Measurements from ENCODE around the gene BLM. TPM values are rescaled to one million over a fixed set of nuclear protein-coding genes. Genes with fewer than 3 reads are reported as not detected.

Gene BLM
- total RNA-seq, 1 experiment from 2014 or later, result 41.3 TPM

GRCh38 chr15:90857337-90857736 is 140.2 kb downstream of the BLM start:
- TF ChIP-seq CTCF (conservative IDR thresholded peaks at IDR 0.05), result no peak
- no peaks in the 10 kb centered on the region for H3K36me3 Mint-ChIP-seq (ENCODE audit: insufficient read depth in 1 of 3, low read depth in 3 of 3)
- no peaks in the 10 kb centered on the region for H3K23me2 ChIP-seq (ENCODE audit: insufficient read length, low read depth, low read length, poor library complexity, severe bottlenecking)
- H3K79me1 ChIP-seq (ENCODE audit: insufficient read depth, low read depth, low read length, poor library complexity, severe bottlenecking), result no peaks in the 10 kb centered on the region
- no peak overlapping the region for H4K5ac ChIP-seq (ENCODE audit: insufficient read length, low read depth, low read length)
- H3K79me2 ChIP-seq (ENCODE audit: insufficient read depth, low read length), result no peaks in the 10 kb centered on the region
- H3K27ac Mint-ChIP-seq, result no peak overlapping the region; a peak in 1 of 7 replicates
- H3T11ph ChIP-seq (ENCODE audit: low read length), result no peak overlapping the region
- no peak overlapping the region for H3K18ac ChIP-seq (ENCODE audit: insufficient read length, low read depth, low read length)
- DNase-seq, result no peak
- H3K27me3 ChIP-seq (ENCODE audit: insufficient read depth, low read length), result no peaks in the 10 kb centered on the region
- no peak overlapping the region for H4K91ac ChIP-seq (ENCODE audit: insufficient read length, low read depth, low read length)
- no peaks in the 10 kb centered on the region for H3K27me3 Mint-ChIP-seq (ENCODE audit: low read depth)
- H2BK15ac ChIP-seq (ENCODE audit: low read depth, low read length), result no peak overlapping the region
- no peaks in the 10 kb centered on the region; a peak in 1 of 5 replicates for H3K9me3 Mint-ChIP-seq
- H3K4me1 Mint-ChIP-seq, result peaks cover 8 to 9% of the 10 kb centered on the region in 2 experiments
- H2BK5ac ChIP-seq (ENCODE audit: insufficient read length, low read length), result no peak overlapping the region
- peaks cover 2% of the 10 kb centered on the region; the same call in 1 of the 2 replicates for H3K4me1 ChIP-seq (ENCODE audit: insufficient read depth, low read length)
- H2AFZ ChIP-seq (ENCODE audit: low read length), result no peak overlapping the region
- H2AK5ac ChIP-seq (ENCODE audit: insufficient read length, low read length), result no peak overlapping the region
- H2BK20ac ChIP-seq (ENCODE audit: low read depth, low read length, poor library complexity, severe bottlenecking), result no peak overlapping the region
- no peaks in the 10 kb centered on the region for H3K9me3 ChIP-seq (ENCODE audit: control insufficient read depth, low read depth, low read length)
- H3K4me3 Mint-ChIP-seq, result no peak overlapping the region
- H2BK120ac ChIP-seq (ENCODE audit: low read depth, low read length, poor library complexity, severe bottlenecking), result no peak overlapping the region
- no peak overlapping the region for H2BK12ac ChIP-seq (ENCODE audit: insufficient read length, low read depth, low read length)
- no peak overlapping the region for H3K23ac ChIP-seq (ENCODE audit: insufficient read length, low read depth, low read length)
- no peak overlapping the region for H3K4me2 ChIP-seq (ENCODE audit: insufficient read depth, insufficient read length, low read length)
- WGBS (ENCODE audit: extremely low coverage, insufficient read length, low lambda C conversion rate), result no CpG with 5 or more reads among the region's 8 CpGs
- H3K9ac ChIP-seq (ENCODE audit: extremely low read depth, insufficient read length, low read length), result no peak overlapping the region
- no peak overlapping the region for H3K27ac ChIP-seq (ENCODE audit: insufficient read length, low read depth, low read length)
- H3K4ac ChIP-seq (ENCODE audit: low read depth, low read length), result no peak overlapping the region
- no peaks in the 10 kb centered on the region for H4K20me1 ChIP-seq (ENCODE audit: control insufficient read depth, insufficient read depth, insufficient read length)
- no peak overlapping the region for H3K14ac ChIP-seq (ENCODE audit: insufficient read depth, low read length)
- no peak overlapping the region for H3K56ac ChIP-seq (ENCODE audit: insufficient read length, low read depth, low read length)
- H4K8ac ChIP-seq (replicated peaks; ENCODE audit: insufficient read length, low read depth, low read length), result no peak overlapping the region

Measured in H9 (cell line).